K562 (cell line): ENCODE measurements around the gene UBE2D2. TPM values are rescaled to one million over a fixed set of nuclear protein-coding genes. Genes with fewer than 3 reads are reported as not detected.

Experiments used
- ATAC-seq: fragments of 200-7000 bp; cut with Tn5 transposase; 3 replicates; pipeline ENCODE4 v1.9.1; 2020; ENCODE audit warnings: moderate library complexity
- BruUV-seq: library from RNA; stranded (reverse); fragments of 400-500 nt; replicated peaks from 2 replicates; lab custom pipeline; 2021; lab: Mats Ljungman, UMichigan
- CTCF ChIA-PET: fragments of 300-600 bp; formaldehyde crosslinking; extraction: SDS; loops from one replicate; lab custom pipeline; 2021; ENCODE audit warnings: low intra/inter-chr PET ratio; lab: Yijun Ruan, JAX
- POLR2A ChIA-PET: fragments of 300-600, 350-650 bp; sonication (Branson Sonifier 250); formaldehyde crosslinking; extraction: SDS; loops from one replicate; lab custom pipeline; 2021; ENCODE audit warnings: antibody characterized with exemption, inconsistent platforms; lab: Yijun Ruan, JAX
- DNase-seq, 4 experiments: peaks; one replicate each; pipeline versions ENCODE4 v3.0.0 to v3.0.0-alpha.2; 2011 to 2018; ENCODE audit warnings: low spot score in 3 of 4, mixed read lengths in 3 of 4; ENCODE audit errors: extremely low read depth in 1 of 4
- FAIRE-seq: peaks from 2 replicates; lab custom pipeline; 2011; peaks lifted over from hg19 to GRCh38; lab: Jason Lieb, UNC
- H2AFZ ChIP-seq: 2 replicates; pipeline ENCODE4 v1.6.0; 2011; ENCODE audit warnings: low read depth, low read length, control low read depth, inconsistent platforms
- H3K27ac ChIP-seq: fragments of 200-600 bp; 3 replicates; pipeline ENCODE4 v1.8.0; 2011; ENCODE audit warnings: low read depth, mild to moderate bottlenecking, control low read depth, inconsistent platforms, low read length, moderate library complexity, mixed read lengths; ENCODE audit errors: extremely low read depth
- H3K27me3 ChIP-seq, 2 experiments: fragments of 300-600 bp in 1 of 2; 2 replicates in 1 of 2; 3 replicates in 1 of 2; pipeline versions ENCODE4 v1.6.0 to v1.8.0; 2011; ENCODE audit warnings: inconsistent platforms in 2 of 2, low read length in 2 of 2, mild to moderate bottlenecking in 1 of 2, mixed read lengths in 1 of 2, moderate library complexity in 1 of 2; ENCODE audit not compliant: control insufficient read depth in 2 of 2, insufficient read depth in 2 of 2
- H3K36me3 ChIP-seq: fragments of 300-600 bp; 3 replicates; pipeline ENCODE4 v1.8.0; 2011; ENCODE audit warnings: mild to moderate bottlenecking, low read length, inconsistent platforms; ENCODE audit not compliant: control insufficient read depth, insufficient read depth
- H3K4me1 ChIP-seq, 2 experiments: fragments of 200-600 bp in 1 of 2; replicated peaks in 1 of 2; 2 replicates in 1 of 2; 3 replicates in 1 of 2; pipeline versions ENCODE4 v1.5.1 to v1.8.0; 2011; ENCODE audit warnings: inconsistent platforms in 2 of 2, low read length in 2 of 2, mild to moderate bottlenecking in 1 of 2, mixed read lengths in 1 of 2, moderate library complexity in 1 of 2; ENCODE audit not compliant: control insufficient read depth in 2 of 2, insufficient read depth in 2 of 2
- H3K4me2 ChIP-seq: 2 replicates; pipeline ENCODE4 v1.6.1; 2011; ENCODE audit warnings: low read length, control low read depth, inconsistent platforms, mixed read lengths; ENCODE audit not compliant: insufficient read depth
- H3K4me3 ChIP-seq: fragments of 200-600 bp; sonication (generic), shearing (Covaris generic); 2 replicates; pipeline ENCODE4 v1.5.1; 2016; ENCODE audit warnings: control low read depth, inconsistent platforms
- H3K79me2 ChIP-seq: fragments of 200-600 bp; 3 replicates; pipeline ENCODE4 v1.8.0; 2011; ENCODE audit warnings: low read length, inconsistent platforms; ENCODE audit not compliant: control insufficient read depth, insufficient read depth
- H3K9ac ChIP-seq, 2 experiments: 2 replicates each; pipeline versions ENCODE4 v1.6.0 to v1.6.1; 2011; ENCODE audit warnings: low read depth in 2 of 2, low read length in 2 of 2, control low read depth in 1 of 2, inconsistent platforms in 1 of 2, mild to moderate bottlenecking in 1 of 2, mixed read lengths in 1 of 2; ENCODE audit not compliant: insufficient read depth in 1 of 2
- H3K9me1 ChIP-seq: one replicate; pipeline ENCODE4 v1.6.0; 2011; ENCODE audit warnings: inconsistent platforms, mild to moderate bottlenecking, low read length, moderate library complexity; ENCODE audit not compliant: control insufficient read depth, insufficient read depth
- H3K9me3 ChIP-seq: replicated peaks from 2 replicates; pipeline ENCODE4 v1.5.1; 2011; ENCODE audit warnings: low read depth, low read length, inconsistent platforms; ENCODE audit not compliant: control insufficient read depth, insufficient read depth
- H4K20me1 ChIP-seq: replicated peaks from 2 replicates; pipeline ENCODE4 v1.6.1; 2011; ENCODE audit warnings: low read length, inconsistent platforms, mixed read lengths; ENCODE audit not compliant: control insufficient read depth, insufficient read depth
- CBFB ChIP-seq: sonication (generic); formaldehyde crosslinking; IDR thresholded peaks from 2 replicates; pipeline ENCODE4 v1.4.0; 2020; ENCODE audit warnings: mild to moderate bottlenecking, missing genetic modification reagents
- SLC30A9 ChIP-seq: fragments of 250-450 bp; sonication (Bioruptor Pico); IDR thresholded peaks from 2 replicates; pipeline ENCODE4 v1.8.0; 2022; ENCODE audit warnings: mild to moderate bottlenecking, moderate library complexity
- ZNF696 ChIP-seq: fragments of 250-450 bp; sonication (Bioruptor Pico); conservative IDR thresholded peaks from 2 replicates; pipeline ENCODE4 v1.4.0; 2020; ENCODE audit warnings: mild to moderate bottlenecking, moderate library complexity
- WGBS: fragments of 100-300 bp; shearing (Covaris generic); methylation state at CpG from one replicate; pipeline ENCODE4 v1.1.6; 2016; ENCODE audit warnings: low coverage, mixed read lengths; ENCODE audit not compliant: insufficient coverage; ENCODE audit errors: missing lambda C conversion rate; 5-methylcytosine and 5-hydroxymethylcytosine counted together
- in situ Hi-C: fragments of 300-500 bp; cut with MboI; formaldehyde crosslinking; loops from 4 replicates; pipeline ENCODE4 v1.15.0; 2018; ENCODE audit warnings: inconsistent platforms, mixed read lengths
- intact Hi-C: fragments of 100-400 bp; cut with micrococcal nuclease; formaldehyde crosslinking; loops from 2 replicates; pipeline ENCODE4 v1.14.2; 2022
- polyA plus RNA-seq, 8 experiments: library from polyadenylated mRNA; depleted of rRNA in 4 of 8; stranded (reverse) in 5 of 8; unstranded in 3 of 8; fragments of >200 nt; fragmentation: Nextera tagmentation in 2 of 8; fragmentation: Illumina TruSeq in 1 of 8; extraction: Ambion mirVana in 2 of 8; extraction: Trizol in 1 of 8; gene quantifications; 2 replicates each; pipeline versions ENCODE4 v1.2.1 to v1.2.3, GENCODE V29; 2011 to 2014; ENCODE audit warnings: inconsistent platforms in 1 of 8, missing spikeins in 1 of 8
- total RNA-seq, 7 experiments: library from RNA; depleted of rRNA in 6 of 7; stranded (reverse); fragments of >200 nt in 6 of 7; fragmentation: Illumina TruSeq in 2 of 7; extraction: Trizol in 2 of 7; gene quantifications; 2 replicates each; pipeline versions ENCODE4 v1.2.1 to v1.2.3, GENCODE V29; 2011 to 2021; ENCODE audit warnings: low replicate concordance in 1 of 7
- TF ChIP-seq, protein P1 (sequence below): fragments of 450-650 bp; IDR thresholded peaks from 2 replicates; pipeline ENCODE4 v1.6.1; 2017; ENCODE audit warnings: antibody characterized with exemption, mild to moderate bottlenecking
- TF ChIP-seq, protein P2 (sequence below): sonication (generic); formaldehyde crosslinking; IDR thresholded peaks from 2 replicates; pipeline ENCODE4 v1.9.0; 2022; ENCODE audit warnings: mild to moderate bottlenecking, missing genetic modification reagents

Gene UBE2D2
- total and polyA plus RNA-seq, 9 of the 15 experiments (the other 6 are each of a cell fraction or from before 2014, with no cell fraction given): 53.6 to 198 (median 122) TPM

DNA sequence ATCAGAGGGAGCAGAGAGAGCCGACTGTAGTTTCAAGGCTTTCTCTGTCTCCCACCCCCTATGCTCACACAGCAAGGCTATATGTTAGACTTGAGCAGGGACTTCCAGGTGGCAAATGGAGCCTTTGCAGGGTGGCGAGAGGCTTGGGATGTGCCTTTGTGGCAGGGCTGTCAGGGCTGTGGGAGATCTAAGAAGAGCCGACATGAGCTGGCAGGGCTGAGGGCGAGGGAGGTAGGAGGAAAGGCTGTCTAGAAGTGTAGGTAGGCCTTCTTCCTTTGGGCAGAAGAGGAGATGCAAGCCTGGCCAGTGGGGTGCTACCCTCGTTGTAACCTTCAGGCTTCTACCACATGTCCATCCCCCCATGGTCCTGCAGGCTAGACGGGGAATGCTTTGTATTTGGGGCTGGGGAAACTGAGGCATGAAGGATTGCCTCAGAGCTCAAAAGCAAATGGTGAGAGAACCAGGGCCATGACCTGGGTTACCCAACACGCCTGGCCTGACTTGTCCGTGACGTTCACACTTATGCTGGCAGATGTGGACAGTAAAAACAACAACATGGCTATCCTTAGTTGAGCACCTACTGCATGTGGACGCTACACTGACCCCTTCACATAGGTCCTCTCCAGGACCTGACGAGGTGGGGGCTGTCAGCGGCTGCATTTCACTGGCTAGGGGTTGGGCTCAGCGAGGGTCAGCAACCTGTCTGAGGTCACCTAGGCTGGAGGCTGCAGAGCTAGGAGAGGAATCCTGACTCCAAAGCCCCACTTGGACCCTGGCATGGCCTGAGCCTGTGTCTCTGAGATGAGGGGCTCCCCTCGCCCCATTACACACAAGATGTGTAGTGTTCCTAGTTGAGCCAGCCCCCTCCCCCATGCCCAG, 102.3 kb downstream of the UBE2D2 start:
- WGBS: 80% methylated on average over 13 of the region's 14 CpGs
- no peak overlapping the region for H2AFZ ChIP-seq
- in situ Hi-C loops (no loop called here), intact Hi-C loops (no loop called here)
- ChIA-PET POLR2A (interaction anchor here (0.9 to 2.8 kb wide), 4 partner anchors 9 to 28 kb away, joined by 4 to 13 read pairs (median 8); no protein-coding TSS in a partner anchor), CTCF (no interaction called here)
- no TSS peak for BruUV-seq
- peaks cover 82 to 90% of the 10 kb centered on the region in 2 experiments for H3K4me1 ChIP-seq
- H3K79me2 ChIP-seq: peaks cover 100% of the 10 kb centered on the region
- peak overlapping the region in 1 of 2 experiments; percentile 77; a peak in 2 of 4 replicates for H3K9ac ChIP-seq
- DNase-seq (no peak), ATAC-seq (no peak), FAIRE-seq (no peak)
- no peaks in the 10 kb centered on the region for H3K9me3 ChIP-seq
- H4K20me1 ChIP-seq: peaks cover 56% of the 10 kb centered on the region; the same call in 1 of the 2 replicates
- peaks cover 8% of the 10 kb centered on the region for H3K9me1 ChIP-seq
- no peak overlapping the region for H3K4me3 ChIP-seq
- peak overlapping the region; percentile 49; the same call in 2 of the 3 replicates for H3K27ac ChIP-seq
- H3K27me3 ChIP-seq: no peaks in the 10 kb centered on the region
- no peak overlapping the region; the same call in 1 of the 2 replicates for H3K4me2 ChIP-seq
- peaks cover 59% of the 10 kb centered on the region; the same call in 2 of the 3 replicates for H3K36me3 ChIP-seq
- TF ChIP-seq ZNF696: no peak
- no peak for TF ChIP-seq SLC30A9 (CRISPR knock-in tag)
- no peak for TF ChIP-seq CBFB (CRISPR knock-in tag)
- TF ChIP-seq, protein P1, sequence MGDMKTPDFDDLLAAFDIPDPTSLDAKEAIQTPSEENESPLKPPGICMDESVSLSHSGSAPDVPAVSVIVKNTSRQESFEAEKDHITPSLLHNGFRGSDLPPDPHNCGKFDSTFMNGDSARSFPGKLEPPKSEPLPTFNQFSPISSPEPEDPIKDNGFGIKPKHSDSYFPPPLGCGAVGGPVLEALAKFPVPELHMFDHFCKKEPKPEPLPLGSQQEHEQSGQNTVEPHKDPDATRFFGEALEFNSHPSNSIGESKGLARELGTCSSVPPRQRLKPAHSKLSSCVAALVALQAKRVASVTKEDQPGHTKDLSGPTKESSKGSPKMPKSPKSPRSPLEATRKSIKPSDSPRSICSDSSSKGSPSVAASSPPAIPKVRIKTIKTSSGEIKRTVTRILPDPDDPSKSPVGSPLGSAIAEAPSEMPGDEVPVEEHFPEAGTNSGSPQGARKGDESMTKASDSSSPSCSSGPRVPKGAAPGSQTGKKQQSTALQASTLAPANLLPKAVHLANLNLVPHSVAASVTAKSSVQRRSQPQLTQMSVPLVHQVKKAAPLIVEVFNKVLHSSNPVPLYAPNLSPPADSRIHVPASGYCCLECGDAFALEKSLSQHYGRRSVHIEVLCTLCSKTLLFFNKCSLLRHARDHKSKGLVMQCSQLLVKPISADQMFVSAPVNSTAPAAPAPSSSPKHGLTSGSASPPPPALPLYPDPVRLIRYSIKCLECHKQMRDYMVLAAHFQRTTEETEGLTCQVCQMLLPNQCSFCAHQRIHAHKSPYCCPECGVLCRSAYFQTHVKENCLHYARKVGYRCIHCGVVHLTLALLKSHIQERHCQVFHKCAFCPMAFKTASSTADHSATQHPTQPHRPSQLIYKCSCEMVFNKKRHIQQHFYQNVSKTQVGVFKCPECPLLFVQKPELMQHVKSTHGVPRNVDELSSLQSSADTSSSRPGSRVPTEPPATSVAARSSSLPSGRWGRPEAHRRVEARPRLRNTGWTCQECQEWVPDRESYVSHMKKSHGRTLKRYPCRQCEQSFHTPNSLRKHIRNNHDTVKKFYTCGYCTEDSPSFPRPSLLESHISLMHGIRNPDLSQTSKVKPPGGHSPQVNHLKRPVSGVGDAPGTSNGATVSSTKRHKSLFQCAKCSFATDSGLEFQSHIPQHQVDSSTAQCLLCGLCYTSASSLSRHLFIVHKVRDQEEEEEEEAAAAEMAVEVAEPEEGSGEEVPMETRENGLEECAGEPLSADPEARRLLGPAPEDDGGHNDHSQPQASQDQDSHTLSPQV: 0 out of 2 replicates have a peak, but pooled peaks have one; percentile 27
- TF ChIP-seq, protein P2, sequence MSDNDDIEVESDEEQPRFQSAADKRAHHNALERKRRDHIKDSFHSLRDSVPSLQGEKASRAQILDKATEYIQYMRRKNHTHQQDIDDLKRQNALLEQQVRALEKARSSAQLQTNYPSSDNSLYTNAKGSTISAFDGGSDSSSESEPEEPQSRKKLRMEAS: peak; percentile 31; the same call in 1 of the 2 replicates
